HG03108 (cell line): Measurements from ENCODE around the gene ACSL4.
"Not testable (repeated sequence)": the region's sequence is repeated elsewhere in the genome, so short reads cannot be mapped to it uniquely, and the experiment has no call there.

ENCODE experiments used
- ATAC-seq: cut with Tn5 transposase; IDR thresholded peaks from one replicate; pipeline ENCODE4 v1.9.1; 2021; ENCODE audit warnings: moderate library complexity; ENCODE audit not compliant: unreplicated experiment

The ACSL4 gene

DNA sequence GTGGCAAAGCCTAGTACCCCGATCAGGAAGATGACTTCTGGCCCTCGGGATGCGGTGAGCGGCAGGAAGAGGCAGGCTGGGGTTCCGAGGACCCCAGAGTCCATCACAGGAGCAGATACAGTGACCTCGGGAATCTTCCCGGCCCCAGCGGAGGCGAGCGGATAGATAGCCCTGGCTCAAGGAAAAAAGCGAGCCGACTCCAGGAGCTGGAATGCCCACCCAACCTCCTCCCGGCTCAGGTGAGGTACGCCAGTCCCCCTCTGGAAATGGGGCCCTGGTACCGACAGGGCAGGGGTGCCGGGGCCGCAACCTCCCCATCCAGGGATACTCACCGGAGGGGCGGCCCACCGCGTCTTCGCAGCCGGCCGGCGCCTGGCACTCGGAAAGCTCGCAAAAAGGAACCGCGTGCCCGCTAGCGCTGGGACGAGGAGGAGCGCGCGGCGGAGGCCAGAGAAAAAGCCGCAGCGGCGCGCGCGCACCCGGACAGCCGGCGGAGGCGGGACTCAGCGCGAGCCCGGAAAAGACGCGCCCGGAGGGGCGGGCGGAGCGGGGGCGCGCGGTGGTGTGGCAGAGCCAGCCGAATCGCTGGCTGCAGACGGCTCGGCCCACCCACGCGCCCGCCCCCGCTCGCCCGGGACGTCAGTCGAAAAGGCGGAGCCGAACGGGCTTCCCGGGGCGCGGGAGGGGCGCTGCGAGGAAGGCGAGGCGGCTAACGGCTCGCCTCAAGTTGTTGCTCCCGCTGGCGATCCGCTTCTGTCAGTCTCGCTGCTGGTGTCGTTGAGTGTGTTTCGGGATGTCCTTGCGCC lies at the start of gene ACSL4:
Gene ACSL4 (minus strand): TSS at position 451 of the 806 bp plus-strand sequence. CDS start 49,894 bp downstream, outside the sequence.
- ATAC-seq = peak; percentile 74

DNA sequence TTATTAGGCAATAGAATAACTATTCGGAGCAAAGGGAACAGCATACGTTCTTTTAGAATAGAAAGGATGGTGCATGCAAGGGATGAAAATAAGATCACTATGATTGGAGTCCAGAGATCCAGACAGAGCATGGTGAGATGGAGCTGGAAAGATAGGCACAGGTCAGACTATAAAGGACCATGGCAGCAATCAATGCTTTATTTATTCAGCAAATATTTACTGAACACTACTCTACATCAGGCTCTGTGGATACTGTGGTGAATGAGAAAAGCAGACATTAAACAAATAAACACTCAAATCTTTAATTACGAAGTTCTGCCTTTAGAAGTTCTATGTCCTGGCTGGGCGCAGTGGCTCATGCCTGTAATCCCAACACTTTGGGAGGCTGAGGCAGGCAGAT lies 44.7 kb upstream of the ACSL4 start:
- ATAC-seq = no peak

DNA sequence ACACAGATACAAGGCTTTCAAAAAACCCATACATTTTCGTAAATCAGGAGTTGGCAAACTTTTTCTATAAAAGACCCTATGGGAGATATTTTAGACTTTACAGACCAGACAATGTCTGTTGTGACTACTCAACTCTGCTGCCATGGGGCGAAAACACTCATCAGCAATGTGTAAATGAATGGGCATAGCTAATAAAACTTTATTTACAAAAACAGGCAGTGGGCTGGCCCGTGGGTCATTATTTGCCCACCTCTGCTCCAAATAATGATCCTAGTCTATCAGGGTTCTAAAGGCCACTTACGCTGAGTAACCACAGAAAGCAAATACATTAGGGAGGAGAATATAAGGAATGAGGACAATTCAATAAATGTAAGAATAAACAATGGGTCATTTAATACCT lies 43.9 kb upstream of the ACSL4 start:
- ATAC-seq = no peak

DNA sequence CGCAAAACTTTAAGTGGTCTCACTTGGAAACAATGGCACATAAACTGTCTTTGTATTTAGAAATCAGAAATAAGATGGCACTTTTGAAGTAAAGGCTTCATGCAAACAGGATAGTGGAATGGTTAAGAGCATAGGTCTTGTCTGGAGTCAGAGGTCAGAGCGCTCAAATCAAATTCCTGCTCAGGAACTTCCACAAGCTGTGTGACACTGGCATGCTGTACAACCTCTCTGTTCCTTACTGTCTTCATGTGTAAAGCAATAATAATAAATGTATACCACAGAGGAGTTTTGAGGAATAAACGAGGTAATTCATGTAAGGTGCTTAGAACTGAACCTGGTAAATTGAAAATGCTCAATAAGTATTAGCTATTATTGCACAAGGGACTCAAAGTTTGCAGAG lies 43.4 kb upstream of the ACSL4 start:
- no peak for ATAC-seq

DNA sequence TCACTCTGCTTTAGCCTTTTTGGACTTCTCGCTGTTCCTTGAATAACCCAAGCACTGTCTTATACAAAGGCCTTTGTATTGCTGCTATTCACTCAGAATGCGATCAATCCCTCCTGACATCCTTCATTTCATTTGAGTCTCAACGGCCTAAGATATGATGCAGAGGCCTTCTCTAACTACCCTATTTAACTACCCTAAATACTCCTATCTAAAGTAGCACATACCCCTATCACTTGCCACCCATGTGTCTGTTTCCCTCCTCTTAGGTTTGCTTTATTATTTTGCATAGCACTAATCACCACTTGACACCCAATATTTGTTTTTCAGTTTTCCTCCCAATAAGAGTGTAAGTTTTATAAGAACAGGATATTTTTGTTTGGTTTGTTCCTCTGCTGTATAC lies 42.3 kb upstream of the ACSL4 start:
- ATAC-seq = no peak

DNA sequence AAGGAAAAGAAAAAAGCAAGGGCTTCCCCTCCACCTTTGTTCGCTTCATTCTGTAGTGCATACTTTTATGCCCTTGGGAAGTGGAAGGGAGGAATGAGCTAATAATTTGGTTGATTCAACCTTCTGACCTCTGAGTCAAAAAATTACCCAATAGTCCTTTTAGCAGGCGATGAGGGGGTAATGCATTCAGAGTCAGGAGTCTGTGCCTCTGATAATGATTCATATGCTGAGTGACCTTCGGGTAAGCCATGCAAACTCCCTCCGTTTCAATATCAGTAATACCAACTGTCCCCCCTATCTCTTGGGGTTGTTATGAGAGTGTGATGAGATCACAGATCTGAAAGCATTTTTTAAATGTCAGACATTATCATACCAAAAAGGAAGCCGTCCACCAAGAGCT lies 41.6 kb upstream of the ACSL4 start:
- ATAC-seq = peak; percentile 96

DNA sequence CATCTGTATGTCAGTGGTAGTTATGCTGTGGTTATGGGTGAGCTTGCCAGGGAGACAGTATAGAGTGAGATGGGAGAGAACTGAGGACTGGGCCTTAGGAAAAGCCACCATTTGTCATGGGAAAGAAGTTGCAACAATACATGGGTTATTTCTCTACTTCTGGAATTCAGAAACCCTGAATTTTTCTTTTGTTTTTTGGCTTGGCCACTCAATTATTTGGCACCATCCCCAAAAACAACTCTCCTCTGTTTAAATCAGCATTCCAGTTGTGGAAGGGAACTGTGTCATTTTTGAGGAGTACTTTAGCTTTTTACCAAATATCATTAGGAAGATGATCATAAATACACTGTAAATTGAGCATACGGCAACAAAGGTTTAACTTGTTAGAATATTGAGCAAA lies 41.1 kb upstream of the ACSL4 start:
- ATAC-seq = no peak

DNA sequence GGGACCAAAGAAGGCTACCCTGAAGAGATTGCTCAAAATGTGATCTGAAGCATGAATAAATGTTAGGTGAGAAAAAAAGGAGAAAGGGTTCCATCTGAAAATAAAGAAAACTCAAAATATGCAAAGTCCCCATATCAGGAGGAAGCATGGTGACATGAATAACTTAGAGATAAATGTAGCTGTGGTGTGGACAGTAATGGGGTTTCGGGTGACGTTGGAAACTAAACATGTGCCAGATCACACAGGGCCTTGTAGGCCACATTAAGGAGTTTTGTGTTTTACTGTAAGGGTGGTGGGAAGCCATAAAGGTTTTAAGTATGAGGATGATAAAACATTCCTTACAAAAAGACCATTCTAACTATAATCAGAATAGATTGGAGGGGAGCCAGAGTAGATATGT lies 40.3 kb upstream of the ACSL4 start:
- ATAC-seq = no peak

DNA sequence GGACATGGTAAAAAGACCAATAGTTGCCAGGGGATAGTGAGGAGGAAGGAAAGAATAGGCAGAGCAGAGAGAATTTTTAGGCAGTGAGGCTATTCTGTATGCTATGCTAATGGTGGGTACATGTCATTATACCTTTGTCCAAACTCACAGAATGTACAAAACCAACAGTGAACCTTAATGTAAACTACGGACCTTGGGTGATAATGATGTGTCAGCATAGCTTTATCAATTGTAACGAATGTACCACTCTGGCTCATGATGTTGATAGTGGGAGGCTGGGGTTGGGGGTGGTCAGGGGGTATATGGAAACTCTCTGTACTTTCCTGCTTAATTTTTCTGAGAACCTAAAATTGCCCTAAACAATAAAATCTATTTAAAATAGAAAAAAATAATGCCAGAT lies 37.7 kb upstream of the ACSL4 start:
- no peak for ATAC-seq

DNA sequence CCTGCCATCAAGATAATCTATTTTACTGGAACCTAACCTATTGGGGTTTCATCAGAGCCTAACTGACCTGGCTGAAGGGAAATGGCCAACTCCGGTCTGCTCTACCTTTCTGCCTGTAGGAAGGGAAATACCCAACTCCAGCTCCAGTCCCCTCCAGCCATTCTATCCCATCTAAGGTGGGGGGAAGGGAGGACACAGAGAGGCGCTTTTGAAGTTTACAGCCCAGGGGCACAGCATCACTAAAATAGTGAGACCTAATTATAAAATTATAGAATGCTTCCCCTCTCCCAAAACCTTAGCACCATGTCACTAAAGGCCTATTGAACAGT lies 27.8 kb upstream of the ACSL4 start:
- ATAC-seq = no peak

DNA sequence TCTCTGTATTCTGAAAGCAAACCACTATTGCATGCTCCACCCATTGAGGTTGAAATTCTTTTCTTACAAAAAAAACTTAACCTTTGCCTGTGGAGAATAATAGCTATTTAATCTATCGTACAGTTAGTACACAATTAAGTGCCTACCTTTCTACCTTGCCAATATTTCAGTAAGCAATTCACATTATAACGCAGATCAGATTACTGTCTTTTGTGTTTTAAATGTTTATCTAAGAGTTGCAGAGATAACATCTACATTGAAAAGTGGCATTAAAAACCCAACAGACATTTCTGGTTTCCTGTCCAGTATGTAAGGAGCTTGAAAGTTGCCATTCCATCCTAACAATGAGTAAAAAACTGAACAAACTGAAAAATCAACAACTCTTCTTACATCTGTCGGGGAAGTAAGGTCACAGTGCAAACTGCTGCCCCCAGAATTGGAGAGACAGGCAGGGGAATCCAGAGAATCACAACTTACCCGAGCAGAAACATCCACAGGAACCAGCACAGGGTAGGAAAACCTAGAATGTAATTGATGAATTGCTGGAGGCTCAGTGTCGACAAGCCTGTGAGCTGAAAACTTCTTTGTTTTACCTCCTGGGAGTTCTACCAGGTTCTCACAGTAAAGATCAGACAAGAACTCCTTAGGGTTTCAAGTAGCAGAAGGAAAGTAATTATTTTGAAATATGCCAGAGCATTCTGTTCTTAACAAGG lies 27.3 kb upstream of the ACSL4 start:
- no peak for ATAC-seq

DNA sequence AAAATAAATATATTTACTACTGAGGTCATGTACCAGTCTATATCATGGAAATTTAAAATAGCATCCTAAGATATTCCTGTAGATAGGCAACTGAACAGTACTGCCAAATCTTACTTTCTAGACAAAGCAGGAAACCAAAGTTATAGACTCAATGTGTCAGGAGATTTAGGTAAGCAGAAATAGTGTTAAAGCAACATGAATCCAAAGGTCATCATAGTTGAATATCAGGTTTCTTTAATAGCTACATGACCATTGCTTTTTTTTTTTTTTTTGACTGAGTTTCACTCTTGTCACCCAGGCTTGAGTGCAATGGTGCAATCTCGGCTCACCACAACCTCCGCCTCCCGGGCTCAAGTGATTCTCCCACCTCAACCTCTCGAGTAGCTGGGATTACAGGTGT lies 20.2 kb upstream of the ACSL4 start:
- ATAC-seq = no peak

DNA sequence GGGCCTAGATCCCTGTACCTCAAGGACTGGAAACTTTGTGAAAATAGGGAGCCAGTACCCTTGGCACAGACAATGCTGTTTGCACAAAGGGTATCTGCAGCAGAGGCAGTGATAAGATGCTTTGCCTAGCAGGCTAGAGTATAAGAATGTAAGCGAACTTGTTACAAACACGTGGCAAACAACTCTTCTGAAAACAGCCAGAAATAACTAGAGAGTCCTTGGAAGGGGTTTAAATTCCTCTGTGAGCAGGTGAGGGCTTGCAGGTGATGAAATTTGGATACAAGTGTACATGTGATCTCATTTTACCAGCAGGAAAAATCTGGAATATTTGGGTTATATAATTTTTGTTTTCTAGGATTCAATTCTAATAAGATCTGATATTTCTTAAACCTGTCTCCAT lies 18.6 kb upstream of the ACSL4 start:
- no peak for ATAC-seq

DNA sequence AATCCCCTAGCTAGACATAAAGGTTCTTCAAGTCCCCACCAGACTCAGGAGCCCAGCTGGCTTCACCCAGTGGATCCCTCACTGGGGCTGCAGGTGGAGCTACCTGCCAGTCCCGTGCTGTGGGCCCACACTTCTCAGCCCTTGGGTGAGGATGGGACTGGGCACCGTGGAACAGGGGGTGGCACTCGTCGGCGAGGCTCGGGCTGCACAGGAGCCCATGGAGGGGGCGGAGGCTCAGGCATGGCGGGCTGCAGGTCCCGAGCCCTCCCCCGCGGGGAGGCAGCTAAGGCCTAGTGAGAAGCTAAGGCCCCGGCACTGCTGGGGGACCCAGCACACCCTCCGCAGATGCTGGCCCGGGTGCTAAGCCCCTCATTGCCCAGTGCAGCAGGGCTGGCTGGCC lies 16.1 kb upstream of the ACSL4 start:
- ATAC-seq = no peak

DNA sequence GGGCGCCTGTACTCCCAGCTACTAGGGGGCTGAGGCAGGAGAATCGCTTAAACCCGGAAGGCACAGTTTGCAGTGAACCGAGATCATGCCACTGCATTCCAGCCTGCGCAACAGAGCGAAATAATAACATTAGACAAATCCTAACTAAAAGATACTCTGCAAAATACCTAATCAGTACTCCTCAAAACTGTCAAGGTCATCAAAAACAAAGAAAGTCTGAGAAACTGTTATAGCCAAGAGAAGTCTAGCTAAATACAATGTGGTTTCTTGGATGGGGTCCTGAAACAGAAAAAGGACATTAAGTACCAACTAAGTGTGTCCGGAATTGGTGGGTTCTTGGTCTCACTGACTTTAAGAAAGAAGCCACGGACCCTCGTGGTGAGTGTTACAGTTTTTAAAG lies 14.6 kb upstream of the ACSL4 start:
- no peak for ATAC-seq

DNA sequence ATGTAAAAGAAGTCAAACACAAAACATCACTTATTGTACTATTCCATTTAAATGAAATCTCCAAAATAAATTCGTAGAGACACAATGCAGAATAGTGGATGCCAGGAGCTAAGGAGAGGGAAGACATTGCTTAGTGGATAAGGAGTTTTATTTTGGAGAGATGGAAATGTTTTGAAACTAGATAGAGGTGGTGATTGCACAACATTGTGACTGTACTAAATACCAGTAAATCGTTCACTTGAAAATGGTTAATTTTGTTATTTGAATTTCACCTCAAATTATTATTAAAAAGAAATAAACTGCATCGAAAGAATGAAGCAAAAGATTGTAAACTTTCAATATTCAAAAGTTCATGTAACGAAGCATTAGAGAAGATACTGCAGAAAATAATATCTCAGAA lies 9.7 kb upstream of the ACSL4 start:
- ATAC-seq = no peak

DNA sequence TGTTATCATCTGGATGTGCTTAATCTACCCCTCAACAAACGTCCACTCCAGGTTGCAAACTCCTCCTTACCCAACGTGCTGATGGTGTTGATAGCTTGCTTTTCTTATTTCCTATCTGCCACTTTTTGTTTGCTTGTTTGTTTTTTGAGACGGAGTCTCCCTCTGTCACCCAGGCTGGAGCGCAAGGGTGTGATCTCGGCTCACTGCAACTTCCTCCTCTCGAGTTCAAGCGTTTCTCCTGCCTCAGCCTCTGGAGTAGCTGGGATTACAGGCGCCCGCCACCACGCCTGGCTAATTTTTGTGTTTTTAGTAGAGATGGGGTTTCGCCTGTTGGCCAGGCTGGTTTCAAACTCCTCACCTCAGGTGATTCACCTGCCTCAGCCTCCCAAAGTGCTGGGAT lies 7.8 kb upstream of the ACSL4 start:
- not testable (repeated sequence) for ATAC-seq

DNA sequence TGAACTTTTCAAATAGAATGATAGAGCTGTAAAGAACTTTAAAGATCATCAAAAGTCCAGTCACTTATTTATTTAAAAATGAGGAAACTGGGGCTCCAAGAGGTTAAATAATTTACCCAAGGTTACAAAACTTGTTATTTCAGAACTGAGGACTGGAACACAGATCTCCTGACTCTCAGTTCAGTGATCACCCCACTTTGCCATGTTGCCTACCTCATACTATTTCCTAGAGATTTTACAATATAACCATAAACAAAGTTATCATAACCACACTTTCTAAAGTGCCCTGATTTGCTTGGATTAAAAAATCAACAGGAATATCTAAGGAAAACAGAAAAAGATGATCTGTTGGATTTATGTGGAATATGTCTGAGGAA lies 7.4 kb upstream of the ACSL4 start:
- ATAC-seq = no peak

DNA sequence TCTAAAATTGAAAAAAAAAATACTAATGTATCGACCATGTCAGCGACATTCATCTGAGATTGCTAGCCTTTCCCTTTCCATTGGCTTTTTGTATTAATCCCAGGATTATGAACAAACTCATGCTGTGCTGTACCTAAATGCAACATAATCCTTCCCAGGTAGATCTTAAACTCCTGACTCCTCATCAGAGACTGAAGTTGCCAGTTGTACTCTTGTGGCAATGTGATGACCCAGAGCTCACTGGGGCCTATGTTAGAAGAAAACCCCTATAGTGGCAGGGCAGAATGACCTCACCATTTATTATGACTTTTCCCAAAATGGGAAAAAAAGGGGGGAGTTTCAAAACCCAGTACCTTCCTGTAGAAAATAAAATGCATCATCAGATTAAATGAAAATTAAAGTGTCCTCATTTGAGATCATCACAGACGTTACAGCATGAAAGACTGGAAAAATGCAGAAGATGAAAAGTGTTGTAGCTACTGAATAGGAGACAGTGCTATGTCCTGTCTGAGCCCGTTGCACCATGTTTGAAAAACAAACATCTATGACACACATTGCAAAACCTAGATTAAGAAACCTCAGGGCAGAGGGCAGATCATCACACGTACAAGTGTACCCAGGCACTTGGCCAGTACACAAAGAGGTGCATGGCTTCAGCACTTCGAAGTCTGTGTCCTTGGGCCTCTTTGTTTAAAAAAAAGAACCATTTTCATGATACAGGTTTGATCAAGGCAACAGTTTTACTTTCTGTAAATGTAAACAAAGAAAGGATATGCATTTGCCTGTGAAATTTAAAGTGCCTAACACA lies 6.8 kb upstream of the ACSL4 start:
- no peak for ATAC-seq

DNA sequence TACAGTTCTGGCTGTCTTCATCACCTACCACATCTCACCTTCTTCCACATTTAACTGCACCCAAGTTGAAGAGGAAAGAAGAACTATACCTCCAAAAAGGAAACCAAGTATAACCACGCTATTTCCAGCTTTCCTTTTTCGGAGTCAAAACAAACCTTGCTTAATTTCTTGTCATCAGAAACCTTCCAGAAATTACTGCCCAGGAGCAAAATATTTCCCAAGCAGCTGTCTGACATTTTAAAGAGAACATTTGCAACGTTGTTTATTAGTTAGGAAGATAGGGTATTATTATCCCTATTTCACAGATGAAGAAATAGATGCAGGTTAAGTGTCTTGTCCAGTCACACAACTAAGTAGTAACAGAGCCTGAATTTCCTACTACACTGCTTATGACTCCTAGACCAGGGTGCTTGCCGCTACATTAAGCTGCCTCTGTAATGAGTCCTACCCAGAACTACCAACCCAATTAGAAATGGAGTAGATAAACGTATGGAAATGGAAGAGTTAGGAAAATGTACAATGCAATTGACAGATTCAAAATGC lies 2.2 kb upstream of the ACSL4 start:
- no peak for ATAC-seq

DNA sequence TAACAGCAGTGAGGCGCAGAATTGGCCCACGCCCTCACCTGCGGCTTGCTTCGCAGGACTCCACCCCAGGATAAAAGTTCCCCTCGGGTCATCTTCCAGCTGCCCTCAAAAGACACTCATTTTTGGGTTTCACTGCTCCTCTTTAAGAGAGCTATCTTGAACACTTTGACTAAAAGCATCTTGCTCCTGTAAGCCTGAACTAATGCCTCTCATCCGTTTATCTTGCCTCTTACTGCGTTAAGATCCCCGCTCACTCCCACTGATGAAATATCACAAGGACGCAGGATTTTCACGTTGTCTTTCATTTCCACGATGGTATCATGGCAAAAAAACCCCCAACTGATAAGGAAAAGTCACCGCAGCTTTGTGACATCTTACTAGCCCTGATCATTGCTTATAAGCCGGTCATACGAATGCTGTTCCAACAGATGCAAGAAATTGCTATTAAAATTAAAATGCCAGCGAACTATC lies 591 bp upstream of the ACSL4 start:
- ATAC-seq = no peak
